ENCODE results near the gene CARMIL1. TPM values are rescaled to one million over a fixed set of nuclear protein-coding genes. Genes with fewer than 3 reads are reported as not detected.

CARMIL1 gene
- total RNA-seq, 1 donor from 2014 or later: 8.4 TPM

DNA sequence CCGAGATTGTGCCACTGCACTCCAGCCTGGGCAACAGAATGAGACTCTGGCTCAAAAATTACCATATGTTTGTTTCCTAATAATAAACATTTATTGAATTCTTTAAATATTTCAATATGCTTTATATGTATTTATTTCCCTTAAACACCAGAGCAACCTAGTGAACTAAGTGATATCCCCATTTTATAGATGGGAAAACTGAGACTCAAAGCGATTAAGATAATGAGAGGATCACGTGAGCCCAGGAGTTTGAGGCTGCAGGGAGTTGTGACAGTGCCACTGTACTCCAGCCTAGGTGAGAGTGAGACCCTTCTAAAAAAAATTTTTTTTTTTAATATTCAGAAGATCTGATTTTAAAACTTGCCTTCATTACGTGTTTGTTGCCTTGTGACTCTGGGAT, 19.4 kb upstream of the CARMIL1 start:
- intact Hi-C loops (cut with micrococcal nuclease): no loop called here
- Histone ChIP-seq H3K36me3 (no peaks in the 10 kb centered on the region), H3K4me1 (no peaks in the 10 kb centered on the region), H3K4me3 (no peak overlapping the region), H3K9me3 (replicated peaks) (no peaks in the 10 kb centered on the region), H3K27ac (replicated peaks) (no peak overlapping the region), H3K27me3 (ENCODE audit: low read depth) (no peaks in the 10 kb centered on the region)
- TF ChIP-seq, protein P1, sequence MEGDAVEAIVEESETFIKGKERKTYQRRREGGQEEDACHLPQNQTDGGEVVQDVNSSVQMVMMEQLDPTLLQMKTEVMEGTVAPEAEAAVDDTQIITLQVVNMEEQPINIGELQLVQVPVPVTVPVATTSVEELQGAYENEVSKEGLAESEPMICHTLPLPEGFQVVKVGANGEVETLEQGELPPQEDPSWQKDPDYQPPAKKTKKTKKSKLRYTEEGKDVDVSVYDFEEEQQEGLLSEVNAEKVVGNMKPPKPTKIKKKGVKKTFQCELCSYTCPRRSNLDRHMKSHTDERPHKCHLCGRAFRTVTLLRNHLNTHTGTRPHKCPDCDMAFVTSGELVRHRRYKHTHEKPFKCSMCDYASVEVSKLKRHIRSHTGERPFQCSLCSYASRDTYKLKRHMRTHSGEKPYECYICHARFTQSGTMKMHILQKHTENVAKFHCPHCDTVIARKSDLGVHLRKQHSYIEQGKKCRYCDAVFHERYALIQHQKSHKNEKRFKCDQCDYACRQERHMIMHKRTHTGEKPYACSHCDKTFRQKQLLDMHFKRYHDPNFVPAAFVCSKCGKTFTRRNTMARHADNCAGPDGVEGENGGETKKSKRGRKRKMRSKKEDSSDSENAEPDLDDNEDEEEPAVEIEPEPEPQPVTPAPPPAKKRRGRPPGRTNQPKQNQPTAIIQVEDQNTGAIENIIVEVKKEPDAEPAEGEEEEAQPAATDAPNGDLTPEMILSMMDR (IDR thresholded peaks at IDR 0.05; ENCODE audit: borderline replicate concordance): no peak
- DNase-seq: no peak

DNA sequence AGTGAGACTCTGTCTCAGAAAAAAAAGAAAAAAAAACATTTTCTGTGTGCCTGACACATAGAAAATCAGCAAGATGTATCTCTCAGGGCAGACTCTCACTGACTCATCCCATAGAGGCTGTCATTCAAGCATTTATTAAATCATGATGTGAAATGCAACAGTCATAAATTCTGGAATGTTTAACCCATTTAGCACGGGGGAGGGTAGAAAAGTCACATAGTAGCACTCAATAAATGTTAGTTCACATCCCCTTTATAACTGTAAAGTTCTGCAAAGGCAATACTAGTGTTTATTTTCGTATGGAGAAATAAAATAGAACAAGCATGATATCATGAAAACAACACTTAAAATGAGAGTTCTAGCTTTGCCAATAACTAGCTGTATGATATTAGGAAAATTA, 15.5 kb upstream of the CARMIL1 start:
- Histone ChIP-seq H3K4me1 (peaks cover 3% of the 10 kb centered on the region), H3K9me3 (replicated peaks) (peaks cover 5% of the 10 kb centered on the region), H3K36me3 (no peaks in the 10 kb centered on the region), H3K27ac (replicated peaks) (no peak overlapping the region), H3K4me3 (no peak overlapping the region), H3K27me3 (ENCODE audit: low read depth) (no peaks in the 10 kb centered on the region)
- intact Hi-C loops (cut with micrococcal nuclease): no loop called here
- TF ChIP-seq, protein P1 (IDR thresholded peaks at IDR 0.05; ENCODE audit: borderline replicate concordance): no peak
- no peak for DNase-seq

DNA sequence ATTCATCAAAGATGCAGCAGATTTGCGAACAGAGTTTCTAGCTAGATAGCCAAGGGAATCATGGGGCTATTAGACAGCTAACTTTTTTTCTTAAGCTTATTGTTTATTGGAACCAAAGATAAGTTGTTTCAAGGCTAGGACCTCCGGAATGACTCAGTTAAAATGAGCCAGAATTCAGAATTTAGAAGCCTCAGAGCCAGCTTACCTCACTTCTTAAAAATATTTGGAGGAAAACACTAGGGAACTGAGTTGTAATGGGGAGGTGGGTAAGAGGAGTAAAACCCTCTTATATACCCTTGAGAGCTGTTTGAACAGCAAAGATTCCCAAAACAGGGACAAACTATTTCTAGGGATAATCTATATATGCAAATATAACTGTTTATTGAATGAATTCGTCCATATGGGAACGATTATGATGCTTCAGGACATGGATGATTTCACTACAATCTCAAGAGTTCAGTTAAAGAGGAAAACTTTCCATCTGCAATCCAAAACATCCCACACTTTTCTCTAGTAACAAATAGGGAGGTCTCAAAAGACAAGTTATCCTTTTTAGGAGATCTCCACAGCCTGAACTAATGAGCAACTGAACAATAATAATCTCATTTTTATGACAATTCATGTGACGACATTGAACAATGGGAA, 12.6 kb upstream of the CARMIL1 start:
- TF ChIP-seq, protein P1 (IDR thresholded peaks at IDR 0.05; ENCODE audit: borderline replicate concordance): no peak
- no peak for DNase-seq
- H3K27me3 ChIP-seq (ENCODE audit: low read depth): peaks cover 6% of the 10 kb centered on the region
- no peaks in the 10 kb centered on the region for H3K36me3 ChIP-seq
- H3K4me1 ChIP-seq: peaks cover 3% of the 10 kb centered on the region
- no peak overlapping the region for H3K4me3 ChIP-seq
- H3K27ac ChIP-seq (replicated peaks): peak overlapping the region; percentile 12
- H3K9me3 ChIP-seq (replicated peaks): peaks cover 10% of the 10 kb centered on the region
- intact Hi-C loops (cut with micrococcal nuclease): loop anchor here (5.0 kb wide), 1 partner anchor 291 kb away; no protein-coding TSS in a partner anchor

DNA sequence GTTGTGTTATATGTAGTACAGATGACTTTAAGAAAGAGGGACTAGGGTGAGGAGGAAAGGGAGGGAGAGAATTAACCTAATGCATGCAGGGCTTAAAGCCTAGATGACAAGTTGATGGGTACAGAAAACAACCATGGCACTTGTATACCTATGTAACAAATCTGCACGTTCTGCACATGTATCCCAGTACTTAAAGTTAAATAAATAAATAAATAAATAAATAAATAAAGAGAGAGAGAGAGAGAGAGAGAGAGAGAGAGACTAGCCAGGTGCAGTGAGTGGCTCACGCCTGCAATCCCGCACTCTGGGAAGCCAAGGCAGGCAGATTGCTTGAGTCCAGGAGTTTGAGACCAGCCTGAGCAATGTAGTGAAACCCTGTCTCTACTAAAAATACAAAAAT, 11.5 kb upstream of the CARMIL1 start:
- H3K4me3 ChIP-seq: no peak overlapping the region
- H3K36me3 ChIP-seq: no peaks in the 10 kb centered on the region
- no peak overlapping the region for H3K27ac ChIP-seq (replicated peaks)
- peaks cover 10% of the 10 kb centered on the region for H3K9me3 ChIP-seq (replicated peaks)
- peaks cover 3% of the 10 kb centered on the region for H3K4me1 ChIP-seq
- no peak for DNase-seq
- peaks cover 15% of the 10 kb centered on the region for H3K27me3 ChIP-seq (ENCODE audit: low read depth)
- intact Hi-C loops (cut with micrococcal nuclease): loop anchor here (5.0 kb wide), 1 partner anchor 290 kb away; no protein-coding TSS in a partner anchor
- TF ChIP-seq, protein P1 (IDR thresholded peaks at IDR 0.05; ENCODE audit: borderline replicate concordance): no peak

DNA sequence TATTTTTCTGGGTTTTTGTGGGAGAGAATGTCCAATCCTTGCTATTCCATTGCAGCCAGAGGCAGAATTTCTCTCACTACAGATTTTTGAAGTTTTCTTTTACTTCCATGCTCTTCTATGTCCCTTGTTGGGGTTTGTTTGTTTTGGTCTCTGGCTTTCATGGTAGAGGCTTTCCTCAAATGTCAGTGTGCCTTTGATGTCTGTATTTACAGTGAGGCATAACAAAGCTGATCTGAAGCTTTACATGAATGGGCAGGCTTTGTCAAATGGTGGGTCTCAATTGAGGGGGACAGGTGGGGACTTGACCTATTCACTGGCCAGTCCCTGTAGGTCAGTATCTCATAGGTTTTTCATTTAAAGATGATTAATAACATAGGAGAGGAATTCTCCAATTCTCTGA, 8.6 kb upstream of the CARMIL1 start:
- H3K9me3 ChIP-seq (replicated peaks): peaks cover 10% of the 10 kb centered on the region
- DNase-seq: no peak
- intact Hi-C loops (cut with micrococcal nuclease): no loop called here
- peaks cover 3% of the 10 kb centered on the region for H3K4me1 ChIP-seq
- peaks cover 31% of the 10 kb centered on the region for H3K27me3 ChIP-seq (ENCODE audit: low read depth)
- no peak overlapping the region for H3K4me3 ChIP-seq
- no peaks in the 10 kb centered on the region for H3K36me3 ChIP-seq
- TF ChIP-seq, protein P1 (IDR thresholded peaks at IDR 0.05; ENCODE audit: borderline replicate concordance): no peak
- H3K27ac ChIP-seq (replicated peaks): no peak overlapping the region

Data from left ventricle myocardium inferior (tissue), 1 donor.